Measurements from ENCODE around the gene SMIM1.

DNA sequence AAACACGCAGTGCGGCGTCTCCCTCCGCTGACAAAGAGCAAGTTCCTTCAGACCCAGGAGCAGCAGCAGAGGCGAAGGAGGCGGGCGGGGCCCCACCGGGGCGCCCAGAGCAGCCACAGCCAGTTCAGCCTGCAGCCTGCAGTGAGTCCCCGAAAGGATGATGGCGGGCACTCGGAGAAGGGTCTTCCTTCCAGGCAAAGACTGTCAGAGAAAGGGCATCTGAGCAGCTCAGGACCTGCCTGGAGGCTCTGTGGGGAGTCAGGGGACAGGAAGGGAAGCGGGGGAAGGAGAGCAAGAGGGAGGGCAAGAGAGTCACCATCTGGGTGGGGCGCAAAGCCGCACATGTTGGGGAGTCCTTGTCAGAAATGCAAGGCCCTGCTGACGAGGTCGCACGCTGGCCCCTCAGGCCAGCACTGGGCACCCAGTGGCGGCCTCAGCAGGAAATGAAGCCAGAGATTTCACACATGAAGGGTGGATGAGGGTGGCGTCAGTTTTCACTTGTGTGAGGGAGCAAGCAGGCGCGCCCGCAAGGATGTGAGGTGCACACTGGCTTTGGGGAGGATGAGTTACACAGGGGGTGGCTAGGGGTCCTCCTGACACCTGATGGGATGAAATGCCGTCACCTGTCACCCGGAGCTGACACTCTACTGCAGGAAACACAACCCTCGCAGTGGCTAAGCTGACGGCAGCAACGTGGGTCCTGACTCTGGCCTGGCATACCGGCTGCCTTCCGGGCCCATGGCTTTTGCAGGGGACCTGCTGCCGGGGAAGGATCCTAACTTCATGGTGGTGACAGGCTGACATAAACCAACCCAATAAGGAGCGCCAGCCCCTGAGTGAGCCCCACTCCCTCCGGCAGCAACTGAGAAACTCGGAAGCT, 17.1 kb downstream of the SMIM1 start:
- TF ChIP-seq EZH2 (IDR thresholded peaks at IDR 0.05; ENCODE audit: insufficient read depth, poor library complexity, severe bottlenecking) (no peak), EZH2phosphoT487 (IDR thresholded peaks at IDR 0.05; ENCODE audit: insufficient read depth, low read depth) (no peak)
